ENCODE measurements around the gene AFF4.
"Not testable (repeated sequence)": the region's sequence is repeated elsewhere in the genome, so short reads cannot be mapped to it uniquely, and the experiment has no call there.

The AFF4 gene

GRCh38 chr5:132951897-132952296 lies 11.5 kb downstream of the AFF4 start:
- FAIRE-seq: no peak

- no peak for FAIRE-seq
Observed at GRCh38 chr5:132949136-132949535, 14.3 kb downstream of the AFF4 start.

GRCh38 chr5:132947671-132948070 lies 15.8 kb downstream of the AFF4 start:
- no peak for FAIRE-seq

- FAIRE-seq: not testable (repeated sequence)
Observed at GRCh38 chr5:132945315-132945714, 18.1 kb downstream of the AFF4 start.

GRCh38 chr5:132943362-132944022 lies 19.9 kb downstream of the AFF4 start:
- no peak for FAIRE-seq

GRCh38 chr5:132941331-132941730 lies 22.1 kb downstream of the AFF4 start:
- FAIRE-seq: no peak

- no peak for FAIRE-seq
Observed at GRCh38 chr5:132928062-132928407, 35.4 kb downstream of the AFF4 start.

- no peak for FAIRE-seq
Observed at GRCh38 chr5:132927355-132928061, 35.9 kb downstream of the AFF4 start.

- FAIRE-seq: no peak
Observed at GRCh38 chr5:132926437-132926836, 37.0 kb downstream of the AFF4 start.

GRCh38 chr5:132916086-132916485 lies 47.3 kb downstream of the AFF4 start:
- no peak for FAIRE-seq

GRCh38 chr5:132915681-132916080 lies 47.8 kb downstream of the AFF4 start:
- FAIRE-seq: no peak

GRCh38 chr5:132909702-132910101 lies 53.7 kb downstream of the AFF4 start:
- no peak for FAIRE-seq

GRCh38 chr5:132907161-132907560 lies 56.3 kb downstream of the AFF4 start:
- no peak for FAIRE-seq

GRCh38 chr5:132905938-132906337 lies 57.5 kb downstream of the AFF4 start:
- no peak for FAIRE-seq

GRCh38 chr5:132901730-132902129 lies 61.7 kb downstream of the AFF4 start:
- no peak for FAIRE-seq

- FAIRE-seq: no peak
Observed at GRCh38 chr5:132901036-132901435, 62.4 kb downstream of the AFF4 start.

GRCh38 chr5:132898094-132898493 lies 65.3 kb downstream of the AFF4 start:
- no peak for FAIRE-seq

GRCh38 chr5:132896685-132897084 lies 66.7 kb downstream of the AFF4 start:
- no peak for FAIRE-seq

GRCh38 chr5:132895719-132896305 lies 67.6 kb downstream of the AFF4 start:
- FAIRE-seq: no peak

- FAIRE-seq: no peak
Observed at GRCh38 chr5:132890817-132891216, 72.6 kb downstream of the AFF4 start.

GRCh38 chr5:132889501-132889900 lies 73.9 kb downstream of the AFF4 start:
- no peak for FAIRE-seq

GRCh38 chr5:132887283-132887682 lies 76.2 kb downstream of the AFF4 start:
- no peak for FAIRE-seq

- no peak for FAIRE-seq
Observed at GRCh38 chr5:132886064-132886823, 77.2 kb downstream of the AFF4 start.

- no peak for FAIRE-seq
Observed at GRCh38 chr5:132884548-132884947, 78.9 kb downstream of the AFF4 start.

Measured in endometrium (tissue), 2 donors.